ENCODE measurements around the gene TMEM164.

Gene TMEM164

DNA sequence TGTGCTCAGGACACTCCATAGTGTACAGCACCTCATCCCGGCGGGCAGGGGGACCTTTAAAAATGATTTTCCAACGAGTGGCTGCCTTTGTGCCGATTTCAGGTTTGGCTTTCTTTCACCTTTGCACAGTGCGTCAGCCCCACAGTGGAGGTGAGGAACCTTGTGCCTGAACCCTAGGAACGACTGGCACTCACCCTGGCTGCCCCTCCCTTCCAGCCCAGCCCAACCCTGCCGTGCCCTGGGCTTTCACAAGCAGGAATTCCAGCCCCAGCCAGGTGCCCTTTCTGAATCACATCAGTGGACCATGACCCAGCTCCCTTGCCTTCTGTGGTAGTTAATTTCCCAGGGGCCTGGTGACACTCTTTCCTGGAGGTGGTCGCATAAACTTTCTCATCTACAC is 1.3 kb downstream of the TMEM164 start:
- DNase-seq: no peak

DNA sequence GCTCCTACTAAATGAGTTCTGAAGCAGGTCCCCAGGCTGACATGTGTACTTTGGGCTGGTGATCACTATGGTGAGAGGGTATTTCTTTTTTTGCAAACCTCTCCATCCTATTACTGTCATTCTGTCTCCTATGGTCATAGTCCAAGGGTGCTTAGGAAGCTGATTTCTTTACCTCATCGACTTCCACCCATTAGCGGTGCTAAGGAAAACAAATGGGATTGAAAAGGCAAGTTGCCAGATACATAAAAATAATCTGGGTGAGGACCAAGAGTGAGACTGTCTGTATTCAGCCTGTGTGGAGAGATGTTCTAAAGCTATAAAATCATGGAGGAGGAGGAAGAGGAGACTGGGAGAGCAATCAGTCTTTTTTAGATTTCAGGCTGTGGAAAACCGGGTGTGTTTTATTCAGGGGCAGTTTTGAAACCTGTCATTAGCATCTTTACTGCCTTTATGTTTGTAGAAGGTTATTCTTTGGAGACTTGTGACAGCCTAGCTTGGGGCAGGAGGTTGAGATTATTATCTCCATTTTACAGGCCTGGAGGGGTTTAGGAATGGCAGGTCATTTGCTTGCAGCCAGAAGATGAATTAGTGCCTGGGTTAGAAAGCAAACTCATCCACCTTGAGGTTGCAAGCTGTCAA is 1.9 kb downstream of the TMEM164 start:
- DNase-seq: no peak

DNA sequence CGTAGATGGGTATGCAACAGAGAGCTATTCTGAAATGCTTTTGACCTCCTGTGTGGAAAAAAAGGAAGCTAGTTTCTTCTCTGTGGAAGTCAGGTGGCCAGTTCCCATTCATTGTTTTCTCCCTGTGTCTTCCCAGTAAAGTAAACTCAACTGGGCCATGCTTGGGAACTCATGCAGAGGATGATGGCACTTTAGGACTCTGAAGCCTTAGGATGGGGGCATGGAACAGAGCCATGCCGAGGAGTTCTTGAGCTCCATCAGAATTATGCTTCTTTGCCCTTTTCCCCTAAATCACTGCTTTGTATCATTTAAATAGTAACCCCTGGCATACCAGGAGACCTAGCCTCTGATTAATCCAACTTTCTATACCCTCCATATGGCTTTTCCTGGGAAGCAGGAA is 3.2 kb downstream of the TMEM164 start:
- DNase-seq: no peak

DNA sequence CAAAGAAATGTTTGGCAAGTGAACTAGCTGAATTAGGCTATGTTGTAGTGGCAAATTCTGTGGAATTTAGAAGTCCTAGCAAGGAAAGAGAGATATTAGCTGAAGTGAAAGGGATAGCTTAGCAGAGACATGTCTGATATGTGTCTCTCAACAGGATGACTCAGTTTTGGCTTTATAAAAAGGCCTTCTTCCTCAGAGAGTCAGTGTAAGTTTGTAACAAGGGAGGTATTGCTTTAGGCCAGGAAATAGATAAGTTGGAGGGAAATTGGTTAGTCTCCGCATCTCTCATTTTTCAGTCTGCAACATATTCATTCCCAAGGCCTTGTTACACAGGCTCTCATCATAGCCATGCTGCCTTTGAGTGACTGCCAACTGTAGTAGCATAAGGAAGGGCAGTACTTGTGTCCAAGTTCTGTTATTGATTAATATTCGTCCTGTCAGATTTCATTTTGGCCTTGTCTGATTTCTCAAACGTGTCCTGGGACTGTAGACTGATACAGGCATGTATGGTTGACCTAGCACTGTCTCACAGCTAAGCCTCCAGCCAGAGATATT is 4.0 kb downstream of the TMEM164 start:
- no peak for DNase-seq

DNA sequence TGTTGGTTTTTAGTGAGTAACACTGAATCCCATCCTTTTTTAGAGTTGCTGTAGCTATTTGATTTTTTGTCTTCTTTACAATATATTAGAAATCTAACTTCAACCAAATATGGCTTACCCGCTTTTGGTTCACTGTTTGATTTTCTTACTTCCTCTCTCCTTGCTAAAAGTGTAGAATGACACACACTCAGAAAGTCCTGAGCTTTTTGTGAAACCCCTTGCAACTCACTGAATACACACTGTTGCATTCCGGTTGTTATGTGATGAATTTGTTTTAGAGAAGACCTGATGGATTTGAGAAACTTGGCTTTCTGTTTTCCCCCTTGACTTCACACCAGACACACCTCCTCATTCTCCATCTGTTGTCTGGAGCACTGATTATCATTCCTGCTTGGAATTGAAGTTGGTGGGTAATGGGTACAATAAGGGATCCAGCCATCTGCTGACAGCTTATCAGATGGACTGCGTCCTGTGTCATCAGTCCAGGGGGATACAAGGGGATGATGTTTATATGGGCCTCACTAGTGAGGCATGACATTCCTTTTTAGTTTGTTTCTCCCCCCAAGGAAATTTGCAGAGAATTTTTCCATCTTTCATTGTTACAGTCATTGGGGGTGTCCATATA is 5.2 kb downstream of the TMEM164 start:
- DNase-seq: no peak

DNA sequence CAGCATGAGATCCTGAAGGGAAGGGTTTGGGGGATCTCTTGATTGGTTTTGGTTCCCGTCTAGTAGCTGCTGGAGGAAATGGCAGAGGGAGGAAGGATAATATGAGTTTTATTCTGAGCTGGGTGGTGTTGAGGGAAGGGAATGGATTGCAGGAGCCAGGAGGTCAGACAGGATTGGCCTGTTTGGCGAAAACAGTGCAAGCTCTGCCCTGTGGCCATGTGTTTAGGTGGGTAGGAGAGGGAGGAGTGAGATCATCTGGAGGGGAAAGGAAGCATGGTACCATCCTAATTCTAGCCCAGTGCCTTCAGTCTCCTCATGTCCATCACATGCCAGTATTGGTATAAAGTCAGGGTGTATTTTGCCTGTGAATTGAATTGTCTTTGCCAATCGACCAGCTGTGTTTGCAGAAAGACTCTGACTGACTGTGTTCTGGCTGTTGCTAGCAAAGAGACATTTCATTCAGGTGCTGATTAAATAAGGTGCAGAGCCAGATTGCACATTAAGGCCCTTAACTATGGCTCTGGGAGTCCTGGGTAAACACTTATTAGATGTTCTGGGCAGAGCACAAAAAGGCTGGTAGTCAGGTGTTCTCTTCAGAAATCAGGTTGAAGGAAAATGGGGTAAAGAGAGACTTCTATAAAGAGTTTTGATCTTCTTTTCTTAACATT is 10.0 kb downstream of the TMEM164 start:
- DNase-seq: peak; percentile 91

DNA sequence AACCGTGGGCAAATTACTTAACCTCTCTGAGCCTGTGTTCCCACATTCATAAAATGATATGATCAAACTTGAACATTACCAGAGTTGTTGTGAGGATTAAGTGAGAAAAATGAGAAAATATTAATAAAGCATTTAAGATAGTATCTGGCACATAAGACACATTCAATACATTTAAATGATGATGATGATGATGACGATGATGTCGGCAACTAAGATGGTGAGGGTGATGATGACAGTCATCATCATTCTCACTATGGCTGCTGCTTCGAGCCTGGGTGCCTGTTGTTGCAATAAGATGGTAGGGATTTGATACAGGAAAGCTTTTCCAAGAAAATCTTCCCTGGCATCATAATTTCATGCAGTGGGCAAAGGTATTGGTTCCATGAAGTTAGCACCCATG is 11.1 kb downstream of the TMEM164 start:
- no peak for DNase-seq

DNA sequence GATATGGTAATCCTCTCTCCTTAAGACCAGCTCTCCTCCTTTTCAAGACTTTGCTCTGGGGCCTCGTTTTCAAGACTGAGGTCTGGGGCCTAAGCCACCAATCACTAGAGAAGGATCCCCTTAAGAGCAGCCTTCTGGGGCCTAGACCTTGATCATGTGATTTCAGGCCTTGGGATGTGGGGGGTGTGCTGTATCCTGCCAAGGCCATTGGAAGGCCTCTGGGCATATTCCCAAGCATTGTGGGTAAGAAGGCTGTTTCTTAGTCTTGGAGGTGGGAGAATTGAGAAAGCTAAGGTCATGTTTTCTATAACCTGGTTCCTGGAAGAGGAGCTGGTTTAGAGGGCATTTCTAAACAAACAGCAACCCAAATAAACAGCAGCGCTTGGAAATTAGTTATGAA is 12.1 kb downstream of the TMEM164 start:
- DNase-seq: no peak

DNA sequence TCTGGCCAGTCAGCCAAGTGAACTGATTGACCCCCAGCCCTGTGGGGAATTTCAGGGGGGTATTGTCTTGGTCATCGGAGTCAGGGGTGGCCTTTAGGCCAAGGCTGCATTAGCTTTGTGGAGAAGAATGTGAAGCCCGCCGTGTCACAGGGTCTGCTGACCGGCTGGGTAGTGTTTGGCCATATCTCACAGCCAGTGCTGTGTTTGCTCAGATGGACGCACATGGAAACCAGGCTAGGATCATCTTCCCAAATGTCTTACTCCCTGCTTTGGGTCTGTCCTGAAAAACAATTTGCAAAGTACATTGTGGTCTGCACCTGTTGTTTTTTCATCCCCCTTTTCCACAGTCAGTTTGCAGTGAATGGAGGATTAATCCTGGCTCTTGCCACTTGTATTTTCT is 13.0 kb downstream of the TMEM164 start:
- DNase-seq: no peak

DNA sequence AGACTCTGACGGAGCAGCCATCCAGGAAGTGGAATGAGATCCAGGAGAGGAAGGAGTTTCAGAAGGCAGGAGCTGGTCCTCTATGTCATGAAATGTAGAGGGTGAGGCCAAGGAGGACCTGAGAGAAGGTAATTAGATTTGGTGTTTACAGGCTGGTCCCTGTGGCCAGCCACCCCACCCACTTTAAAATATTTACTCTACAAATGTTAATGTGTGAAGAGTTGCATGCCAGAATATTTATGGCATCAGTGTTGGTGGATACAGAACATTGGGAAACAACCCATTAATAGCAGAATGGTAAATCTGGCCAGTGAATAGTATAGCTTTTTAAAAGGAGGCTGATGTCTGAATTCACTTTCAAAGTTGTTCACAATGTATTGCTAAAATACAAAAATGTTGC is 17.6 kb downstream of the TMEM164 start:
- DNase-seq: no peak

DNA sequence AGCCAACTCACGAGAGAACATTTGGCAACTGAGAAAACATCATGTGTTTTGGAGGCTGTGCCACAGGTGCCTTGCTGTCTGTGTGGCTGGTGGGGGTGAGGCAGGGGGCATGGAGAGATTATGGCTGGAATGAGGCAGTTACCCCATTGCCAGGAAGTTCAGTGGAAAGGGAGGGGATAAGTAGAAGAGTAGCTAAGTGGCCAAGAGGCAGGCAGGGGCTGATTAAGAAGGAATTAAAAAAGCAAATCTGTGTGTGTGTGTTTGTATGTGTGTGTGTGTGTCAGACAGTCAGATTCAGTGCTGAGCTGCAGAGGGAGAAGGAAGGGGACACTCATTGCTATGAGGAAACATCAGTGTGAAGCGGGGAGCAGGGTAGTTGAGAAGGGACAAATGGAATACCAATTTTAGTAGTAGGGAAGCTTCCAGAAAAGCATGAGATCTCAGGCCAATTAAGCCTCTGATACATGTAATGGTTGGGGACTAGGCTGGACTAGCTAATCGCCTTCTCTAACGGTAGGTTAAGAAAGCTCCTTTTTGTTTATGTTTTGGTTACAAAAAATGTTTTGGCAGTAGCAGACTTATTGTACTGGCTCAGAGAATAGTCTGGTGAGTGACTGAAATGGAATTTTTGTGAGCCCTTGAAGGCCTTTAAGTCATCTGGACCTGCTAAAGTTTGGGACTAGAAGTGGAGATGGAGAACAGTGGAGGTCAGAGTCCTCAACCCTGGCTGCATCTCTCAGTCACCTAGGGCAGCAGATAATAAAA is 18.5 kb downstream of the TMEM164 start:
- no peak for DNase-seq

DNA sequence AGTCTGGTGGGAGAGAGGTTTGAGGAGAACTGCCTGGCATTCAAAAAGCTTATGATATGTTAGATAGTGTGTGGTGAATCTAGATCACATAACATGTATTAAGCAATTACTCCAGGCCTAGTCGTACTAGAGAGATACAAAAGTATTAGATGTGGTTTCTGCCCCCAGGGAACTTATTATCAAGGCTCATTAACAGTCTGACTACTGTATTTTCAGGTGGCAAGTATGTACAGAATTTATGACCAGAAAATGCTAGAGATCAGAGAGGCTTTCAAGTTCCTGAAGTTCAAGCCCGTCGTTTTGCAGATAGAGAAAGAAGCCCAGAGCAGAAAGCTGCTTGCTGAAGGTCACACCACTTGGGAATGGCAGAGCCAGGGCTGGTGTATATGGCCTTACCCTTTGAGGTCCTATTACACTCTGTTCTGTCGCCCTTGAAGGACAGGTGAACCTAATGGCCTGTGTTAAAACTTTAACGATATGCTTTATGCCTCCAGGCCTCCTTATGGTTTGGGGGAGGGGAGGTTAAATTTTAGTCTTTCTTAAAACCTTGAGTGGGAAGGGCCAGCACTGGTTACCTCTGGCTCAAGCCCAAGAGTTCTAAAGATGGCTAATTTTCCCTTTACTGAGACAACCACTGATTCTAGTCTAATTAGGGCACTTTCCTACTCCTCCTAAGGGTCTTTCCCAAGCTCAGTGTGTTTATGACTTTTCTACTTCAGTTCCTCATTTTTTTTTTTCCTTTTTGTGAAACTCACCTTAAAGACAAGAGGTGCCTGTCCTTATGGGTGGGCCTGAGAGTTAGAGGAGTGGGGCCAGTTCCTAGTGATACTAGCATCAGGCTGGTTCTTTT is 19.9 kb downstream of the TMEM164 start:
- no peak for DNase-seq

DNA sequence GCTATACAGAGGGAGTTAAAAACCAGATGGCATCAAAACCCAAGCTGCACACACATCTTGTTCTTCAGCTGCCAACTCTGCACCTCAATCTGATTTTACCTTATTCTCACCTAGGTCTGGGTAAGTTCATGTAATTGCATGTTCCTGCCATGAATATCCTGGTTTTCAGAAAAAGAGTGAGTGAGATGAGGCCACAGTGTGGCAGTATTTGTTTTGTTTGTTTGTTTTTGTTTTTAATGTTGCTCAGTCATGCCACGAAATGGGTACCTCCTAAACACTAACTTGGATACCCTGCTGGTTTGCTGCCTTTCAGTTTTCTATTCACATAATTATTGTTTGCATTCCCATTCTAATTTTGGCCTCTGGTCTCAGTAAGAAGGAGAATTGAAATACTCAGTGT is 22.5 kb downstream of the TMEM164 start:
- no peak for DNase-seq

DNA sequence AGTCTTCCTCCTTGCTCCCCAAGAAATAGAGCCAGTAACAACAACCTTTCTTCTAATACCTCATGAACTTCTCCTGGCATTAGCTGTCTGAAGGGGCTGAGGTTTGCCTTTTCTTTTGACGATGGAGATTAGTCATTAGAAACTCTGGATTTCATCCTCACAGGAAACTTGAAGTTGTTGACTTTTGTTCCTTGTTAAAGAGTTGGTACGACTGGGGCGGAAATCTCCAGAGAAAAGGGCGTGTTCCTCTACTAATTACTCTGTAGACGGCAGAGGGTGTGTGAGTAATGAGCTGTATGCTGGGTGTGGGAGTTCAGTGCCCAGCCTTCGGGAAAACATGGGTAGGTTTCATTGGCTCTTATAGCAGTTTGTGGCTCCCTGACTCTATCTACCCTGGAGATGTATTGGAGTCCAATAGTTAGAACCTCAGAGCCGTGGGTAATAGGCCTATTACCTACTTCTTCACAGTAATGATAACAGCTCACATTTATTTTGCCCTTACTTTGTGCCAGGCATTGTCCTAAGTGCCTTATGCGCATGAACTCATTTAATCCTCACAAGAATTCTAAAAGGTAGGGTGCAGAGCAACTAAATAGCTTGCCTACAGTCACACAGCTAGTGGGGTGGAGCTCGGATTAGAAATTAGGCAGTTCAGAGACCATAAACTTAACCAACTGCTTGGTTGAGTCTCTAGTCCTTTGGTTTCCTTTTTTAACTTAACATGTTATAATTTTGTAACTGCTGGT is 23.4 kb downstream of the TMEM164 start:
- no peak for DNase-seq

DNA sequence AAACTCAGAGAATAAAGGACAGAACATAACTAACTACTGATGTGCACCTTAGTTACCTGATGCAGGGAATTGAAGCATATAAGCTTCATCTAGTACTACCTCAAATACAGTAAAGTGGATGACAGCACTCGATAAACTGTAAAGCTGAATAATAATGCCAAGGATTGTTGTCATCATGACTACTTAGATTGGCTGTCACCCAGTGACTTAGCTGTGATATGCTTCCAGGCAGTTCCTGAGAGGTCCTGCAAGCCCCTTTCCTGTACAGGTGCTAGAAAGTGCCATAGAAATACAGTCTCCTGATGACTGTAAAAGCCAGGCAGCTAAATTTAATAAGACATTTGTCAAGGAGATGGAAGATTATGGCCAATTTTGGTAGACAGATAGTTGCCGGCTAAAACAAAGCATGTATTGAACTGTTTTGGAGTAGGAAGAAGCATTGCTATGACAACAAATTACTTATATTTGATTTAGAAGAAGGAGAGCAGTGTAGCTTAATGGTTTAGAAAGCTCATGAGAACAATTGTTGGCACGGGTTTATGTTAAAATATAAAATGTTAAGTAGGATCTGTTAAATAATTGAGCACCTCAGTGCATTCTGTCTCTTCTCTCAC is 29.7 kb downstream of the TMEM164 start:
- no peak for DNase-seq

DNA sequence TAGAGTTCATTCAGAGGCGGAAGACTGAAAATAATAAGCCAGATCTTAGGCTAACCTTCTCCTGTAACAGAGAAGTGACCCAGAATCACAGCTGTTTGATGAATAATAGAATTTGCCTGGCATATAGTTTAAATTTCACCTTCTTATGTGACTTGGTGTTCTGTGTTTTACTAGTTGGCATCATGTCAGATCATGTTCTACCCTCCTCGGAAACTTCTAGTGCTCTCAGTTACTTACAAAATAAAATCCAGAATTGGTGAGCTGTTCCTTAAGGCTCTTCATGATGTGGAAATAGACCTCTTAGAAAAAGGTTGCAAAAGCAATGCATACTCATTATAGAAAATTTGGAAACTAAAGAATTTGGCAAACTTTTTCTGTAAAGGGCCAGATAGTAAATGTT is 31.1 kb downstream of the TMEM164 start:
- DNase-seq: no peak

DNA sequence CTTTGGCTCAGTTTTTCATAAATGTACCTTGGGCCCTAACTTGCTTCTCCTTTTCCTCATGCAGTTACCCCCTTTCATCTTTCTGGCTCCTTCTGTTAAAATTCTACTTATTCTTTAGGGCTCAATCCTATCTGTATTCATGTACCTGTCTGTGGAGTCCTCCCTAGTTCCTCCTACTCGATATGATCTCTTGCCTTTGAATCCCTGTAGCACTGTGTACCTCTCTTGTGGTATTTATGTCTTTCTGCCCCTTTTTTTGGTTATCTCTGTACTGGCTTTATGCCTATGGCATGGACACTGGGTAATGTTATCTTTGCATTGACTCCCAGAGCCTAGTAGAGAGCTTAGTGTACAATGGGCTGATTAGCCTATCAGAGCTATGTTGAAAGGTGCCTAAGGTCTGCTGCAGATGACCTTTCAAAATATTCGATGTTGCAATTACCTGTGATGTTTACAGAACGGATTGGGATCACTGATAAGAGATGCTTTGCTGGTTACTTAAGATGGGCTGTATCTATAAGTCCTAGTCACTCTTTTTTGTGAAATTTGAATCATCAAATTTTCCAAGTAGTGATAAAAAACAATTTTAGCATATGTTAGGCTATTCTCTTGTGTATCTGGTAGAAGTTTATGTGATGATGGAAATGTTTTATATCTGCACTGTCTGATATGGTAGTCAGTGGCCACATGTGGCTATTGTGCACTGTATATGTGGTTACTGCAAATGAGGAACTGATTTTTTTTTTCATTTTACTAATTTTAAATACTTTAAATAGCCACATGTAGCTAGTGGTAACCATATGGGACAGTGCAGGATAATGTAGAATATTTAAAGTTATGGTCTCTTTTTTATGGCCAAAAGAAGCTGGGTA is 33.5 kb downstream of the TMEM164 start:
- no peak for DNase-seq

DNA sequence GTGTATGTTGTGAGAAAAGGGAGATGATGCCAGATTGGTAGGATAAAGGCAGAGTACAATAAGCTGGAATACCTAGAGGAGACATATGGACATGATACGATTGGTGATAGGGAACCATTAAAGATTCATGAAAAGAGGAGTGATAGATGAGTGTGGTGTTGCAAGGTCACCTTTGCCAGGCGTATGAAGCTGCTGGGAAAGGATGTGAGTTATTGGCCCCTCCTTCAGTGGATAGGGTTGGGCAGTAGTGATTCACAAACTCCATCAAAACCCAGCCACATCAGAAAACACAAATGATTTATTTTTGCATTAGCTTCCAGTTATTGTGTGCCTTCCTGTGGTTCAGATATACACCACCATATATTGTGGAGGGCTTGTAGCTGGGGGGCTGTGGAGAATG is 34.3 kb downstream of the TMEM164 start:
- DNase-seq: no peak

DNA sequence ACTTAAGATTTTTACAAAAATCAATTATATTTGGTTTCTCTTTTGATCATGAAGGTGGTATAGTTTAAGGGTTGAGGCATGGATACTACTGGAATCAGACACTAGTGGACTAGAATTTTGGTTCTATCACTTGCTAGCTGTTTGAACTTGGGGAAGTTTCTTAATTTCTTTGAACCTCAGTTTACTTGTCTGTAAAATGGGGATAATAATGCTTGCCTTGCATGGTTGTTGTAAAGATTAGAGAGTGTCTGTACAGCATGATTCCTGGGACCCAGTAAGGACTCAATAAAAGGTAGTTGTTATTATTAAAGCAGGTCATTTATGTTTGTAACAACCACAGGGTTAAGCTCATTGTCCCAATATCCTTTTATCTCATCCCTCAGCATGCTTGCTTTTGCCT is 36.0 kb downstream of the TMEM164 start:
- no peak for DNase-seq

DNA sequence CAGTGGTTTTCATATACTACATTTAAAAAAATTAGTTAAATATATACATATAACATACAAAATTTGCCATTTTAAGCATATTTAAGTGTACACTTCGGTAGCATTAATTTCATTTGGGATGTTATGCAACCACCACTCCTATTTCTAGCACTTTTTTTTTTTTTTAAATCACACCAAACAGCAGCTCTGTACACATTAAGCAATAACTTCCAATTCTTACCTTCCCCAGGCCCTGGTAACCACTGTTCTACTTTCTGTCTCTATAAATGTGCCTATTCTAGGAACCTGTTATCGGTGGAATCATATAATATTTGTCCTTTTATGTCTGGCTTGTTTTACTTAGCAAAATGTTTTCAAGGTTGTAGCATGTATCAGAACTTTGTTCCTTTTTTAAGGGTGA is 39.1 kb downstream of the TMEM164 start:
- DNase-seq: no peak

Measured in NCI-H774 (cell line).